Endothelial cell of umbilical vein (primary cell): ENCODE results near the gene CENPS. TPM values are rescaled to one million over a fixed set of nuclear protein-coding genes. Genes with fewer than 3 reads are reported as not detected.

Experiments
- BruUV-seq: library from RNA; stranded (reverse); fragments of 400-500 nt; replicated peaks from 2 replicates; lab custom pipeline; 2021; lab: Mats Ljungman, UMichigan
- CTCF ChIA-PET: fragments of 300-600, 350-600 bp; sonication (Branson Sonifier 250); formaldehyde crosslinking; loops from one replicate; lab custom pipeline; 2021; ENCODE audit warnings: antibody characterized with exemption, inconsistent platforms; lab: Charles Lee
- POLR2A ChIA-PET: fragments of 300-600, 350-600 bp; sonication (Branson Sonifier 250); formaldehyde crosslinking; loops from one replicate; lab custom pipeline; 2021; ENCODE audit warnings: antibody characterized with exemption, inconsistent platforms; lab: Charles Lee
- DNase-seq: peaks from one replicate; pipeline ENCODE4 v3.0.0-alpha.2; 2011; ENCODE audit warnings: low read depth, low spot score
- FAIRE-seq: peaks from 2 replicates; lab custom pipeline; 2011; peaks lifted over from hg19 to GRCh38; lab: Jason Lieb, UNC
- H2AFZ ChIP-seq: 2 replicates; pipeline ENCODE4 v1.6.0; 2012; ENCODE audit warnings: low read depth, low read length, control low read depth, inconsistent platforms
- H3K27ac ChIP-seq: 2 replicates; pipeline ENCODE4 v1.5.1; 2011; ENCODE audit warnings: low read depth, mild to moderate bottlenecking, control low read depth, low read length, moderate library complexity; ENCODE audit not compliant: insufficient read depth
- H3K27me3 ChIP-seq, 2 experiments: 2 replicates each; pipeline versions ENCODE4 v1.6.0 to v1.6.1; 2011; ENCODE audit warnings: low read length in 2 of 2, mixed read lengths in 1 of 2; ENCODE audit not compliant: control insufficient read depth in 2 of 2, insufficient read depth in 2 of 2
- H3K36me3 ChIP-seq, 2 experiments: 2 replicates in 1 of 2; 3 replicates in 1 of 2; pipeline ENCODE4 v1.5.1; 2011; ENCODE audit warnings: low read length in 2 of 2, mild to moderate bottlenecking in 1 of 2, moderate library complexity in 1 of 2; ENCODE audit not compliant: control insufficient read depth in 2 of 2, insufficient read depth in 2 of 2; ENCODE audit errors: extremely low read depth in 1 of 2
- H3K4me1 ChIP-seq: 3 replicates; pipeline ENCODE4 v1.5.1; 2011; ENCODE audit warnings: mild to moderate bottlenecking, low read length; ENCODE audit not compliant: control insufficient read depth, insufficient read depth; ENCODE audit errors: extremely low read depth
- H3K4me2 ChIP-seq: 2 replicates; pipeline ENCODE4 v1.6.1; 2011; ENCODE audit warnings: low read length, control low read depth, mixed read lengths; ENCODE audit not compliant: insufficient read depth
- H3K4me3 ChIP-seq, 3 experiments: fragments of 200-600 bp in 1 of 3; sonication (generic), shearing (Covaris generic) in 1 of 3; replicated peaks in 1 of 3; 2 replicates each; pipeline ENCODE4 v1.5.1; 2011 to 2016; ENCODE audit warnings: control low read depth in 3 of 3, low read length in 3 of 3, mild to moderate bottlenecking in 2 of 3, inconsistent platforms in 1 of 3, low read depth in 1 of 3, moderate library complexity in 1 of 3; ENCODE audit not compliant: insufficient read depth in 1 of 3
- H3K79me2 ChIP-seq: 2 replicates; pipeline ENCODE4 v1.6.0; 2012; ENCODE audit warnings: low read length, inconsistent platforms; ENCODE audit not compliant: control insufficient read depth, insufficient read depth
- H3K9ac ChIP-seq: replicated peaks from 2 replicates; pipeline ENCODE3; 2011; ENCODE audit warnings: low read length, control low read depth; ENCODE audit not compliant: insufficient read depth; ENCODE audit errors: extremely low read depth
- H3K9me1 ChIP-seq: replicated peaks from 3 replicates; pipeline ENCODE4 v1.6.0; 2011; ENCODE audit warnings: mild to moderate bottlenecking, low read length; ENCODE audit not compliant: control insufficient read depth, insufficient read depth; ENCODE audit errors: extremely low read depth
- H3K9me3 ChIP-seq: replicated peaks from 2 replicates; pipeline ENCODE4 v1.5.1; 2012; ENCODE audit warnings: low read length, inconsistent platforms; ENCODE audit not compliant: control insufficient read depth, insufficient read depth
- H4K20me1 ChIP-seq: replicated peaks from 2 replicates; pipeline ENCODE3; 2011; ENCODE audit warnings: mild to moderate bottlenecking, low read length; ENCODE audit not compliant: control insufficient read depth, insufficient read depth; ENCODE audit errors: extremely low read depth
- EZH2 ChIP-seq: IDR thresholded peaks from 2 replicates; pipeline ENCODE4 v1.6.1; 2012; ENCODE audit warnings: borderline replicate concordance, low read depth, mild to moderate bottlenecking, moderate library complexity, low read length, inconsistent platforms; ENCODE audit not compliant: severe bottlenecking
- FOS ChIP-seq: IDR thresholded peaks from 2 replicates; pipeline ENCODE4 v1.6.1; 2011; ENCODE audit warnings: mild to moderate bottlenecking, low read length, moderate library complexity, borderline replicate concordance; ENCODE audit not compliant: insufficient read depth
- GATA2 ChIP-seq: IDR thresholded peaks from 2 replicates; pipeline ENCODE4 v1.7.0; 2011; ENCODE audit warnings: low read depth, mild to moderate bottlenecking, moderate library complexity, mixed read lengths, low read length; ENCODE audit not compliant: insufficient read length, insufficient read depth
- JUN ChIP-seq: IDR thresholded peaks from 2 replicates; pipeline ENCODE4 v1.6.1; 2011; ENCODE audit warnings: borderline replicate concordance, low read depth; ENCODE audit not compliant: insufficient read length, insufficient read depth
- MYC ChIP-seq: IDR thresholded peaks from one replicate; pipeline ENCODE4 v1.6.1; 2011; ENCODE audit warnings: mild to moderate bottlenecking, low read depth, low read length
- POLR2A ChIP-seq: IDR thresholded peaks from 2 replicates; pipeline ENCODE4 v1.6.1; 2012; ENCODE audit warnings: low read depth, mild to moderate bottlenecking, control low read depth, low read length
- POLR2AphosphoS5 ChIP-seq: IDR thresholded peaks from 2 replicates; pipeline ENCODE4 v1.6.1; 2012; ENCODE audit warnings: low read depth, mild to moderate bottlenecking, control low read depth, low read length, moderate library complexity; ENCODE audit not compliant: insufficient read depth
- dilution Hi-C: fragments of 300-500 bp; cut with MboI; formaldehyde crosslinking; loops from one replicate; pipeline ENCODE4 v1.15.0; 2019; ENCODE audit warnings: low sequenced_read_pairs; ENCODE audit not compliant: extremely low pct_ligation_motif_present
- intact Hi-C: fragments of 100-400 bp; cut with micrococcal nuclease; formaldehyde crosslinking; loops from one replicate; pipeline ENCODE4 v1.10.0; 2022
- polyA plus RNA-seq, 4 experiments: library from polyadenylated mRNA; depleted of rRNA in 3 of 4; stranded (reverse) in 3 of 4; unstranded in 1 of 4; fragments of >200 nt; gene quantifications; 2 replicates each; pipeline versions ENCODE4 v1.2.1 to v1.2.3, GENCODE V29; 2011 to 2012; ENCODE audit warnings: missing spikeins in 1 of 4
- total RNA-seq: library from RNA; stranded (reverse); gene quantifications from 2 replicates; pipeline ENCODE4 v1.2.3, GENCODE V29; 2021
- TF ChIP-seq, protein P1 (sequence below): IDR thresholded peaks from 2 replicates; pipeline ENCODE4 v1.6.1; 2011; ENCODE audit not compliant: insufficient read depth, insufficient read length
- TF ChIP-seq, protein P2 (sequence below), 2 donors: IDR thresholded peaks; 1 replicate in 1 of 2; 2 replicates in 1 of 2; pipeline ENCODE4 v1.5.1; 2011; ENCODE audit warnings: low read length in 2 of 2, mild to moderate bottlenecking in 2 of 2, moderate library complexity in 2 of 2, control low read depth in 1 of 2, inconsistent platforms in 1 of 2, low read depth in 1 of 2; ENCODE audit not compliant: insufficient read depth in 1 of 2; ENCODE audit errors: extremely low read depth in 1 of 2

The CENPS gene
- total and polyA plus RNA-seq, 2 donors (not counting 3 experiments of a cell fraction or from before 2014, with no cell fraction given): 10.2 to 16.2 TPM

DNA sequence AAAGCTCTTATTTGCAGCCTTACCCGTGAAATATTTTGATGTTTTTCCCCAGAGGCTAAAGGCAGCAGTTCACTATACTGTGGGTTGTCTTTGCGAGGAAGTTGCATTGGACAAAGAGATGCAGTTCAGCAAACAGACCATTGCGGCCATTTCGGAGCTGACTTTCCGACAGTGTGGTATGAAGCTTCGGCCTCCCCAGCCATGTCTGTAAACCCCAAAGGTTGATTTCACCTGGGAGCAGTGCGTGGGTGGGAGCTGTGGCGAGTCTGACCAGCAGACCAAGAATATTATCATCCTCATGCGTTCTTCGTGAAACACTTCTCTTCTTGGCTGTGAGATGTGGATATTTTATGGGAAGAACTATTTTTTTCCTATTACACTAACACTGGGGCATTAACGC is 3.6 kb downstream of the CENPS start:
- POLR2A ChIA-PET: no interaction called here
- Histone ChIP-seq H3K27me3 (no peaks in the 10 kb centered on the region), H3K27ac (no peak overlapping the region), H3K4me3 (no peak overlapping the region), H3K79me2 (no peaks in the 10 kb centered on the region), H3K36me3 (no peaks in the 10 kb centered on the region), H4K20me1 (no peaks in the 10 kb centered on the region), H3K9ac (no peak overlapping the region), H2AFZ (no peak overlapping the region), H3K9me1 (no peaks in the 10 kb centered on the region), H3K4me1 (peaks cover 14% of the 10 kb centered on the region), H3K9me3 (no peaks in the 10 kb centered on the region), H3K4me2 (no peak overlapping the region)
- dilution Hi-C loops (no loop called here), intact Hi-C loops (no loop called here)
- no peak for FAIRE-seq
- BruUV-seq: no TSS peak
- CTCF ChIA-PET: interaction anchor here (1.4 to 1.6 kb wide), 2 partner anchors 11 to 61 kb away, joined by 3 to 4 read pairs; no protein-coding TSS in a partner anchor
- DNase-seq: no peak
- TF ChIP-seq EZH2 (no peak), FOS (no peak), GATA2 (no peak), POLR2A (no peak), JUN (no peak), POLR2AphosphoS5 (no peak), MYC (no peak)
- TF ChIP-seq, protein P1, sequence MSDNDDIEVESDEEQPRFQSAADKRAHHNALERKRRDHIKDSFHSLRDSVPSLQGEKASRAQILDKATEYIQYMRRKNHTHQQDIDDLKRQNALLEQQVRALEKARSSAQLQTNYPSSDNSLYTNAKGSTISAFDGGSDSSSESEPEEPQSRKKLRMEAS: no peak
- TF ChIP-seq, protein P2, sequence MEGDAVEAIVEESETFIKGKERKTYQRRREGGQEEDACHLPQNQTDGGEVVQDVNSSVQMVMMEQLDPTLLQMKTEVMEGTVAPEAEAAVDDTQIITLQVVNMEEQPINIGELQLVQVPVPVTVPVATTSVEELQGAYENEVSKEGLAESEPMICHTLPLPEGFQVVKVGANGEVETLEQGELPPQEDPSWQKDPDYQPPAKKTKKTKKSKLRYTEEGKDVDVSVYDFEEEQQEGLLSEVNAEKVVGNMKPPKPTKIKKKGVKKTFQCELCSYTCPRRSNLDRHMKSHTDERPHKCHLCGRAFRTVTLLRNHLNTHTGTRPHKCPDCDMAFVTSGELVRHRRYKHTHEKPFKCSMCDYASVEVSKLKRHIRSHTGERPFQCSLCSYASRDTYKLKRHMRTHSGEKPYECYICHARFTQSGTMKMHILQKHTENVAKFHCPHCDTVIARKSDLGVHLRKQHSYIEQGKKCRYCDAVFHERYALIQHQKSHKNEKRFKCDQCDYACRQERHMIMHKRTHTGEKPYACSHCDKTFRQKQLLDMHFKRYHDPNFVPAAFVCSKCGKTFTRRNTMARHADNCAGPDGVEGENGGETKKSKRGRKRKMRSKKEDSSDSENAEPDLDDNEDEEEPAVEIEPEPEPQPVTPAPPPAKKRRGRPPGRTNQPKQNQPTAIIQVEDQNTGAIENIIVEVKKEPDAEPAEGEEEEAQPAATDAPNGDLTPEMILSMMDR (IDR thresholded peaks at IDR 0.05; ENCODE audit: extremely low read depth in 1 of 2, insufficient read depth in 1 of 2, low read depth in 1 of 2, low read length in 2 of 2): no peak
